Esophagus squamous epithelium (tissue), 5 donors: ENCODE results near the gene COQ7. TPM values are rescaled to one million over a fixed set of nuclear protein-coding genes. Genes with fewer than 3 reads are reported as not detected.

Source experiments
- DNase-seq: peaks from one replicate; lab custom pipeline; 2025; lab: John Stamatoyannopoulos, UW
- H3K27ac ChIP-seq, 4 donors: fragments of 200-600 bp; sonication (generic); one replicate each; pipeline ENCODE4 v1.5.1; 2016 to 2019; ENCODE audit warnings: mild to moderate bottlenecking in 1 of 4
- H3K27me3 ChIP-seq, 4 donors: fragments of 200-600 bp; sonication (generic); 1 replicate in 3 of 4; 2 replicates in 1 of 4; pipeline versions ENCODE4 v1.5.1 to v1.6.0; 2017 to 2021; ENCODE audit warnings: antibody characterized with exemption in 1 of 4
- H3K36me3 ChIP-seq, 3 donors: fragments of 200-600 bp; sonication (generic); one replicate each; pipeline ENCODE4 v1.5.1; 2016 to 2019
- H3K4me1 ChIP-seq, 3 donors: fragments of 200-600 bp; sonication (generic); one replicate each; pipeline ENCODE4 v1.5.1; 2017 to 2019
- H3K4me3 ChIP-seq, 4 donors: fragments of 200-600 bp; sonication (generic); 1 replicate in 3 of 4; 2 replicates in 1 of 4; pipeline ENCODE4 v1.5.1; 2016 to 2019; ENCODE audit warnings: mild to moderate bottlenecking in 2 of 4, moderate library complexity in 1 of 4
- H3K9me3 ChIP-seq, 3 donors: fragments of 200-600 bp; sonication (generic); one replicate each; pipeline ENCODE4 v1.5.1; 2016 to 2019
- POLR2A ChIP-seq, 4 donors: fragments of 450-650 bp; IDR thresholded peaks; one replicate each; pipeline ENCODE4 v1.6.1; 2017; ENCODE audit warnings: antibody characterized with exemption in 4 of 4, mild to moderate bottlenecking in 4 of 4, moderate library complexity in 3 of 4
- WGBS, 2 donors: methylation state at CpG; one replicate each; pipeline ENCODE4 v1.1.5; 2018; 5-methylcytosine and 5-hydroxymethylcytosine counted together
- intact Hi-C: fragments of 100-400 bp; cut with DNase I; formaldehyde crosslinking; loops from one replicate; pipeline ENCODE4 v1.15.0; 2022
- total RNA-seq, 4 donors: library from RNA; depleted of rRNA; stranded (reverse); fragments of >200 nt; gene quantifications; one replicate each; pipeline ENCODE4 v1.1.0, GENCODE V29; 2016
- TF ChIP-seq, protein P1 (sequence below), 6 experiments: fragments of 450-650 bp in 4 of 6; fragments of 200-600 bp in 2 of 6; sonication (generic) in 2 of 6; IDR thresholded peaks; one replicate each; pipeline ENCODE4 v1.5.1; 2016 to 2019; ENCODE audit warnings: antibody characterized with exemption in 6 of 6, mild to moderate bottlenecking in 4 of 6, moderate library complexity in 4 of 6
- donor health status: DM: yes; HTN: yes; CAD: no.

Gene COQ7
- total RNA-seq, 4 donors from 2014 or later, result 5.6 to 14.4 (median 12.5) TPM

DNA sequence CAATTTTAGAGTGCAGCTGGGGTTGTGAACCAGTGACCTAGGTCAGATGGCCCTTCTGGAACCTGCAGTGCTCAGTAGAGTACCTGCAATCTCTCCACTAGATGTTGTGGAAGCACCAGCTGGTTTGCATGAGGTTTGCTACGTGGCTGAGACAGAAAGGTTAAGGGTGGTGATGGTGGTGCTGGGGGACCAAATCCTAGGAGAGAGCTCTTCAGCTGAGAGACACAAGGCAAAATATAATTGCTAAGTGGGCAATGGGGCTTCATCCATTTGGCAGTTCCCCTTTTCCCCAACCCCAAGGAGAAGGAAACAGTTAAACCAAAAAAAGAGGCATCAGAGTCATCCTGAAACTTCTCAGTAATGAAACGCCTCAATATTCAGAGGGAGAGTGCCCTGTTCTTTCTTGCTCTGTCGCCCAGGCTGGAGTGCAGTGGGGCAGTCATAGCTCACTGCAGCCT, 60.3 kb downstream of the COQ7 start:
- Histone ChIP-seq H3K36me3 (no peaks in the 10 kb centered on the region), H3K27me3 (no peaks in the 10 kb centered on the region), H3K4me1 (peaks cover 21 to 67% (median 43%) of the 10 kb centered on the region in 3 donors), H3K9me3 (peaks cover 0 to 5% (median 0%) of the 10 kb centered on the region in 3 donors), H3K27ac (no peak overlapping the region), H3K4me3 (no peak overlapping the region)
- TF ChIP-seq, protein P1, sequence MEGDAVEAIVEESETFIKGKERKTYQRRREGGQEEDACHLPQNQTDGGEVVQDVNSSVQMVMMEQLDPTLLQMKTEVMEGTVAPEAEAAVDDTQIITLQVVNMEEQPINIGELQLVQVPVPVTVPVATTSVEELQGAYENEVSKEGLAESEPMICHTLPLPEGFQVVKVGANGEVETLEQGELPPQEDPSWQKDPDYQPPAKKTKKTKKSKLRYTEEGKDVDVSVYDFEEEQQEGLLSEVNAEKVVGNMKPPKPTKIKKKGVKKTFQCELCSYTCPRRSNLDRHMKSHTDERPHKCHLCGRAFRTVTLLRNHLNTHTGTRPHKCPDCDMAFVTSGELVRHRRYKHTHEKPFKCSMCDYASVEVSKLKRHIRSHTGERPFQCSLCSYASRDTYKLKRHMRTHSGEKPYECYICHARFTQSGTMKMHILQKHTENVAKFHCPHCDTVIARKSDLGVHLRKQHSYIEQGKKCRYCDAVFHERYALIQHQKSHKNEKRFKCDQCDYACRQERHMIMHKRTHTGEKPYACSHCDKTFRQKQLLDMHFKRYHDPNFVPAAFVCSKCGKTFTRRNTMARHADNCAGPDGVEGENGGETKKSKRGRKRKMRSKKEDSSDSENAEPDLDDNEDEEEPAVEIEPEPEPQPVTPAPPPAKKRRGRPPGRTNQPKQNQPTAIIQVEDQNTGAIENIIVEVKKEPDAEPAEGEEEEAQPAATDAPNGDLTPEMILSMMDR (IDR thresholded peaks at IDR 0.05), result no peak
- no peak for TF ChIP-seq POLR2A (IDR thresholded peaks at IDR 0.05)
- no peak for DNase-seq
- 49 to 77% methylated on average over 3 of the region's 3 CpGs for WGBS, 2 donors
- intact Hi-C loops, result no loop called here

DNA sequence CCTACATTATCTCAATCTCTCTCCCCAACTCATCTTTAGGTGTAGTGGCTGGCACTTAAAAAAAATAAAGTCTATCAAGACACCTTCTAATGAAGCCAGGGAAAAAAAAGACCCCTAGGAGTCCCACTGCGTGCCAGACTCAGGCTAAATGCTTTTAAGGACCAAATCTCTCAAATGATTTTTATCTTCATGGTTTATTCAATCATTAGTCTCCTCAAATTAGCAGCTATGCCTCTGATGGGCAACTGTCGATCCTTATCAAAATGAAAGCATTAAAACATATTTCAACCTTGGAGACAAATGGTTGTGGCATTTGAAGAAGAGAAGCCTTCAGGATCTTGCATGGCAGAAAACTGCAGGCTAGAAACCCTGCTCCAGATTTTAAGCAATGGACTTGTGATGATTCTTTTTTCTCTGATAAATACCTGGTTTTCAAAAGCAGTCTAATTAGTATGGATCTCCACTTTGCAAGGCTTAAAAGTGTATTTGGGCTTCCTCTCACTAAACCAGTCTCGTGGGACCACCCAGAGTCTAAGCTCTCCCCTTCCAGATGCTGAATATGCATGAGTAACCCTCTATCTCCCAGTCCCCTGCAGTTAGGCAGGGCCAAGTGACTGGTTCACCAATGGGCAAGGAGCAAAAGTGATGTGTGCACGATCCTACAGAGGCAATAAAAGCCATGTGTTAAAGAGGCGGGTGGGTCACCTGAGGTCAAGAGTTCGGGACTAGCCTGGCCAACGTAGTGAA, 61.2 kb downstream of the COQ7 start:
- Histone ChIP-seq H3K27ac (no peak overlapping the region), H3K9me3 (peaks cover 0 to 5% (median 0%) of the 10 kb centered on the region in 3 donors), H3K36me3 (no peaks in the 10 kb centered on the region), H3K4me3 (no peak overlapping the region), H3K4me1 (peaks cover 27 to 67% (median 41%) of the 10 kb centered on the region in 3 donors), H3K27me3 (no peaks in the 10 kb centered on the region)
- no peak for DNase-seq
- WGBS, 2 donors, result 85% methylated on average over 4 to 7 of the region's 7 CpGs
- TF ChIP-seq POLR2A (IDR thresholded peaks at IDR 0.05), result no peak
- TF ChIP-seq, protein P1 (IDR thresholded peaks at IDR 0.05), result no peak
- intact Hi-C loops, result no loop called here

Other genes starting within 250 kb of the COQ7 start
- 100 to 1,000 TPM in 1 of 4 donors, 10 to 100 TPM in 3; 37.8 to 102 (median 54.6) TPM for gene SMG1, start 141.2 kb upstream of the COQ7 start, total RNA-seq
- under 1 TPM; 0.15 to 0.66 (median 0.37) TPM for gene TMC7, start 83.7 kb upstream of the COQ7 start, total RNA-seq
- gene ITPRIPL2, start 46.4 kb downstream of the COQ7 start, total RNA-seq, result 10 to 100 TPM; 18.3 to 78.6 (median 42.4) TPM
- 1 to 10 TPM in 3 of 4 donors, under 1 TPM in 1; 0.88 to 7.6 (median 4.7) TPM for gene SYT17, start 100.6 kb downstream of the COQ7 start, total RNA-seq
- not detected for gene CLEC19A, start 218.1 kb downstream of the COQ7 start, total RNA-seq